ENCODE results near the gene GDF7.
A peak's percentile ranks its signal among the peaks of the same experiment; 100 is the strongest.

The GDF7 gene

DNA sequence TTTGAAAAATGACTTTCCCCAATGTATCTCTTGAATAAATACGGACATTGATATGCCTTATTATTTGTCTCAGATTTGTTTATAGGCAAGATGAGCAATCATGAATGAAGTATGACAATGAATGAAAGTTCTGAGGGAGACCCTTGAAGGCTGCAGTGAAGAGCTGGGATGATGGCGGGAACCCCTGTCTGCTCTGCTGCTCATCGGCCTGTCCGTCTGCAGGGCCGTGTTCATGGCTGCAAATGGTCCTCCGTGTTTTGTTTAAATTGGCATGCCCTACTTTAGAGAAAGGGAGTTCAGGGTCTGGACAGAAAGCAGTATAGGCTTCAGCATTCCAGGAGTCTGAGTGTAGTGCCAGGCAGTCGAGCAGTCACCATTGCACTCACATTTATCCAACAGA is 14.8 kb upstream of the GDF7 start:
- no peaks in the 10 kb centered on the region for H3K36me3 ChIP-seq (replicated peaks; ENCODE audit: low read depth, low read length)
- peaks cover 20% of the 10 kb centered on the region for H3K4me1 ChIP-seq (ENCODE audit: low read length)
- no peaks in the 10 kb centered on the region for H4K20me1 ChIP-seq (ENCODE audit: insufficient read depth, low read length)
- H3K4me2 ChIP-seq (ENCODE audit: low read length), result peak overlapping the region; percentile 97
- no peak overlapping the region for H2AFZ ChIP-seq (ENCODE audit: low read depth, low read length)
- H3K27ac ChIP-seq (ENCODE audit: low read length), result no peak overlapping the region
- TF ChIP-seq, protein P1, sequence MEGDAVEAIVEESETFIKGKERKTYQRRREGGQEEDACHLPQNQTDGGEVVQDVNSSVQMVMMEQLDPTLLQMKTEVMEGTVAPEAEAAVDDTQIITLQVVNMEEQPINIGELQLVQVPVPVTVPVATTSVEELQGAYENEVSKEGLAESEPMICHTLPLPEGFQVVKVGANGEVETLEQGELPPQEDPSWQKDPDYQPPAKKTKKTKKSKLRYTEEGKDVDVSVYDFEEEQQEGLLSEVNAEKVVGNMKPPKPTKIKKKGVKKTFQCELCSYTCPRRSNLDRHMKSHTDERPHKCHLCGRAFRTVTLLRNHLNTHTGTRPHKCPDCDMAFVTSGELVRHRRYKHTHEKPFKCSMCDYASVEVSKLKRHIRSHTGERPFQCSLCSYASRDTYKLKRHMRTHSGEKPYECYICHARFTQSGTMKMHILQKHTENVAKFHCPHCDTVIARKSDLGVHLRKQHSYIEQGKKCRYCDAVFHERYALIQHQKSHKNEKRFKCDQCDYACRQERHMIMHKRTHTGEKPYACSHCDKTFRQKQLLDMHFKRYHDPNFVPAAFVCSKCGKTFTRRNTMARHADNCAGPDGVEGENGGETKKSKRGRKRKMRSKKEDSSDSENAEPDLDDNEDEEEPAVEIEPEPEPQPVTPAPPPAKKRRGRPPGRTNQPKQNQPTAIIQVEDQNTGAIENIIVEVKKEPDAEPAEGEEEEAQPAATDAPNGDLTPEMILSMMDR (IDR thresholded peaks at IDR 0.05; ENCODE audit: low read depth, low read length), result no peak
- no peak for TF ChIP-seq EZH2phosphoT487 (IDR thresholded peaks at IDR 0.05; ENCODE audit: low read depth)
- H3K27me3 ChIP-seq (ENCODE audit: low read depth, low read length), result no peaks in the 10 kb centered on the region
- peaks cover 4% of the 10 kb centered on the region; the same call in 1 of the 2 replicates for H3K79me2 ChIP-seq (ENCODE audit: low read length)
- H3K9me3 ChIP-seq (ENCODE audit: insufficient read depth, low read length), result no peaks in the 10 kb centered on the region
- H3K4me3 ChIP-seq (ENCODE audit: low read length), result peak overlapping the region; percentile 97; the same call in 1 of the 2 replicates
- H3K9ac ChIP-seq (ENCODE audit: low read length), result no peak overlapping the region

DNA sequence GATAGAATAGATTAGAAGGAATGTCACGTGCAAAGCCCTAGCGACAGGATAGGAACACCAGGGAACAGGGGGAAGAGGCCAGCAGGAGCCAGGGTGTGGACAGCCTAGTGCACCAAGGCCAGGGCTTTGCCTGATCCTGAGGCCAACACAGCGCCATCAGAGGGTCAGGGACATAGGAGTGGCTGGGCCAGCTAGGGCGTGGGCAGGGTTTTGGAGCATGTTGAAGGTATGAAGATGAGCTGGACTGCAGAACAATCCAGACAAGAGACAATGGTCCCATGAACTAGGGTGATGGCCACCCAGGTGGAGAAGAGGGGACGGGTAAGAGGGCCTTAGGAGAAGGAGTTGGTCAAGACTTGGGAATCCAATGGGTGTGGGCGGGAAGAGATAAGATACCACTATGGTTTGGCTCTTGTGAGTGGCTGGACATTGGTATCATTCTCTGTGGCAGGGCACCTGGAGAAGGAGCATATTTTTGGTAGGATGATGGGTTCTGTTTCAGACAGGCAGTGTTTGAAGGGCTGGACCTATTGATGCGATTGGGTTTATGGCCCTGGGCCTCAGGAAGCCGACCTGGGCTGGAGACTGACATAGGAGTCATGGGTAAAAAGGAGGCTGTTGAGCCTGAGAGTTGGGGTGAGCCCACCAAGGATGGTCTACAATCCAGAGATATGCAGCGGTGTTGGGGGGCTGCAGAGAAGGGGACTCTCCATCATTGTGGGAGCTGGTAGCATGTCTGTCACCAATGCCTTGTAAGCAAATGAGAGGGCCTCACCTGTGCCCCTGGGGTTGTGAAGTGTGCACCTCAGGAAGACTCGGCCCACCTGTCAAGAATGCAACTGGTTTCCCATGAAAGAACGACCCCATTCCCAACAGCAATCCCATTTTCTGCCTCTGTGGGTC is 14.0 kb upstream of the GDF7 start:
- Histone ChIP-seq H3K4me2 (ENCODE audit: low read length) (no peak overlapping the region), H3K27me3 (ENCODE audit: low read depth, low read length) (no peaks in the 10 kb centered on the region), H3K79me2 (ENCODE audit: low read length) (peaks cover 4% of the 10 kb centered on the region; the same call in 1 of the 2 replicates), H4K20me1 (ENCODE audit: insufficient read depth, low read length) (no peaks in the 10 kb centered on the region), H3K27ac (ENCODE audit: low read length) (no peak overlapping the region), H3K4me1 (ENCODE audit: low read length) (peaks cover 27% of the 10 kb centered on the region), H3K36me3 (replicated peaks; ENCODE audit: low read depth, low read length) (no peaks in the 10 kb centered on the region), H3K9me3 (ENCODE audit: insufficient read depth, low read length) (no peaks in the 10 kb centered on the region), H3K9ac (ENCODE audit: low read length) (no peak overlapping the region), H3K4me3 (ENCODE audit: low read length) (no peak overlapping the region), H2AFZ (ENCODE audit: low read depth, low read length) (no peak overlapping the region)
- TF ChIP-seq, protein P1 (IDR thresholded peaks at IDR 0.05; ENCODE audit: low read depth, low read length), result no peak
- TF ChIP-seq EZH2phosphoT487 (IDR thresholded peaks at IDR 0.05; ENCODE audit: low read depth), result no peak

GRCh38 chr2:20653695-20654534 is 13.0 kb upstream of the GDF7 start:
- H3K4me2 ChIP-seq (ENCODE audit: low read length), result no peak overlapping the region
- peaks cover 2% of the 10 kb centered on the region for H3K27me3 ChIP-seq (ENCODE audit: low read depth, low read length)
- H4K20me1 ChIP-seq (ENCODE audit: insufficient read depth, low read length), result no peaks in the 10 kb centered on the region
- H3K4me3 ChIP-seq (ENCODE audit: low read length), result no peak overlapping the region
- H3K4me1 ChIP-seq (ENCODE audit: low read length), result peaks cover 31% of the 10 kb centered on the region
- H3K79me2 ChIP-seq (ENCODE audit: low read length), result peaks cover 4% of the 10 kb centered on the region; the same call in 1 of the 2 replicates
- H2AFZ ChIP-seq (ENCODE audit: low read depth, low read length), result no peak overlapping the region
- TF ChIP-seq, protein P1 (IDR thresholded peaks at IDR 0.05; ENCODE audit: low read depth, low read length), result peak; percentile 16; the same call in 1 of the 2 replicates
- TF ChIP-seq EZH2phosphoT487 (IDR thresholded peaks at IDR 0.05; ENCODE audit: low read depth), result no peak
- H3K27ac ChIP-seq (ENCODE audit: low read length), result no peak overlapping the region
- no peaks in the 10 kb centered on the region for H3K36me3 ChIP-seq (replicated peaks; ENCODE audit: low read depth, low read length)
- H3K9me3 ChIP-seq (ENCODE audit: insufficient read depth, low read length), result no peaks in the 10 kb centered on the region
- H3K9ac ChIP-seq (ENCODE audit: low read length), result no peak overlapping the region

- H3K79me2 ChIP-seq (ENCODE audit: low read length), result peaks cover 4% of the 10 kb centered on the region; the same call in 1 of the 2 replicates
- no peak overlapping the region for H3K27ac ChIP-seq (ENCODE audit: low read length)
- H2AFZ ChIP-seq (ENCODE audit: low read depth, low read length), result no peak overlapping the region
- peaks cover 31% of the 10 kb centered on the region for H3K4me1 ChIP-seq (ENCODE audit: low read length)
- H3K4me3 ChIP-seq (ENCODE audit: low read length), result no peak overlapping the region
- H3K9me3 ChIP-seq (ENCODE audit: insufficient read depth, low read length), result no peaks in the 10 kb centered on the region
- TF ChIP-seq, protein P1 (IDR thresholded peaks at IDR 0.05; ENCODE audit: low read depth, low read length), result no peak
- TF ChIP-seq EZH2phosphoT487 (IDR thresholded peaks at IDR 0.05; ENCODE audit: low read depth), result no peak
- H3K36me3 ChIP-seq (replicated peaks; ENCODE audit: low read depth, low read length), result no peaks in the 10 kb centered on the region
- H3K4me2 ChIP-seq (ENCODE audit: low read length), result no peak overlapping the region
- no peaks in the 10 kb centered on the region for H4K20me1 ChIP-seq (ENCODE audit: insufficient read depth, low read length)
- no peak overlapping the region for H3K9ac ChIP-seq (ENCODE audit: low read length)
- H3K27me3 ChIP-seq (ENCODE audit: low read depth, low read length), result peaks cover 8% of the 10 kb centered on the region
These were observed 12.5 kb upstream of the GDF7 start for GRCh38 chr2:20654535-20654813.
